Measurements from ENCODE around the gene ASL.
A peak's percentile ranks its signal among the peaks of the same experiment; 100 is the strongest.
"Not testable (repeated sequence)": the region's sequence is repeated elsewhere in the genome, so short reads cannot be mapped to it uniquely, and the experiment has no call there.

ASL gene

DNA sequence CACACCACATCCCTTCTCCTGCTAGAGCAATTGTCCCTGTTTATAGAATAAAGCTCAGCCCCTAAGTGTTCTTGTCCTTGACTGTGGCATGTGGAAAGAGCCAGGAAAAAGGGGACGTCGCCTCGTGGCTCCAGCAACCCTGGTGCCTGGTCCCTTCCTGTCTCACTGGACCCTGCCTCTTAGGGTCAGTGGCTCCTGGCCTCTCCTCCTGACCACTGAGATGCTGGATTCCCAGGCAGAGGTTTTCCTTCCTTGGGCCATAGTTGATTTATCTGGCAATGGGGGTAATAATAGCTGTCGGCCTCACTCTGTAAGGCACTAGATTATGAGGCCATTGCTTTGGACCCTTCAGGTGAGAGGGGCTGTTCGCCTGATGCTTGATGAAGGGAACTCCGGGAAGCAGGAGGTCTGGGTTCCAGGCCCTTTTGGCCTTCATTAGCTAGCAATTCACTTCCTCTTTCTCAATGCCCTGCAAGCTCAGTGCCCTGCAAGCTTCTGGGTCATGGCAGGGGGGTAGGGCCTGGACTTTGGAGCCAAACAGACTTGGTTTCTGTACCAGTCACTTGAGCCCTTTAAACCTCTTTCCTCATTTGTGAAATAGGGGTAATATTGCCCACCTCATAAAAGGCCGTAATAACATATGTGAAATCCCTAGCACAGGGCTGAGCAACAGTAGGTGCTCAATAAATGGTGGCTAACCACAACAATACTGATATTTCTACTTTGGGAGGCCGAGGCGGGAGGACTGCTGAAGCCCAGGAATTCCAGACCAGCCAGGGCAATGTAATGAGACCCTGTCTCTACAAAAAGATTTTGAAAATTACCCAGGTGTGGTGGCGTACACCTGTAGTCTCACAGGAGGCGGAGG lies 1.1 kb downstream of the ASL start:
- DNase-seq (ENCODE audit: low read depth): no peak

DNA sequence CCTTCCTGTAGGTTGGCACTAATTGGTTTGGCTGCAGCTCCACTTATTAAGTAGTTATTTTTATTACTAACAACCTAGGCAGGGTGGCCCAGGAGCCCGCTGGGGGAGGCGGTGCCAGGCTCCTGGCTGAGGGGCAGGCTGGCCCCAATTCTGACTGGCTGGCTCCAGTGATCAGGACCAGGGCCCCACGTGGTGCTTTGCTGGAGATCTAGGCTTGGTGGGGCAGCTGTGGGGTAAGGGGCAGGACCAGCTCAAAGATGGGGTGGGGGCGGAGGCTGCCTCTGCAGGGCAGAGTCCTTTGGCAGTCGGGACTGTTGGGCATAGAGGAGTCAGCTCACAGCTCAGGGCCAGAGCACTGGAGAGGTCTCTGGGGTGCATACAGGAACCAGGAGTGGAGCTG lies 2.4 kb downstream of the ASL start:
- DNase-seq (ENCODE audit: low read depth): no peak

GRCh38 chr7:66082083-66082482 lies 6.5 kb downstream of the ASL start:
- DNase-seq (ENCODE audit: low read depth): no peak

DNA sequence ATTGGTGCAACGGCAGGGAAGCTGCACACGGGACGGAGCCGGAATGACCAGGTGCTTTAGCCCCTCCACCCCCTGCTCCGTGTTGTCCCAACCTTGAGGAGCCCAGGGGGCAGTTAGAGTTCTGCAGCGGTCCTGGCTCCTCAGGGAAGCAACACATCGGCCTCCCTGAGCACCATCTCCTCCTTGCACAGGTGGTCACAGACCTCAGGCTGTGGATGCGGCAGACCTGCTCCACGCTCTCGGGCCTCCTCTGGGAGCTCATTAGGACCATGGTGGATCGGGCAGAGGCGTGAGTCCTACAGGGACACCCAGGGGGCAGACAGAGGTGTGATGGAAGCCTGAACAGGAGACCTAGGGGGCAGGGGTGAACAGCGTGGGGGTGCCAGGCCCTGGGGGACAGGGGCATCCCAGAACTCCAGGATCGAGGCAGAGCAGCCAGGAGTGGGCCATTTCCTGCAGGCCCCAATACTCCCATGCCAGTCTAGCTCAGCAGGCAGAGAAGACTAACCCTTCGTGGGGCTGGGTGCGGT lies 7.3 kb downstream of the ASL start:
- DNase-seq (ENCODE audit: low read depth): no peak

DNA sequence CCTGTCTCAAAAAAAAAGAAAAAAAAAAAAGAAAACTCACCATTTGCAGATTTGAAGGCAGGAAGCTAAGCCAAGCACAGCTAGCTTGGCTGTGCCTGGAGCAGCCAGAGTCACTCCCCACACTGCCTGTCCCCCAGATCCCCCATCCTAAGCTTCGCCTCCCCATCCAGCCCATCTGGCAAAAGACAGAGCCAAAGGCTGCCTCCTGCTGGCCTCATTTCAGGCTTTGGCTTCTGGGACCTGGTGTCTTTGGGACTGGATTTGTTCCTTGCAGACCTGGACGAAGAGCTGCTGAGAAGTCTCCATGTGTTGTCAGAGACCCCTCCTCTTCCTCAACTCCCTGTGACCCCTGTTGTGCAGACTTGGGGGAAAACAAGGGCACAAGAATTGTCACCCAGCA lies 8.1 kb downstream of the ASL start:
- DNase-seq (ENCODE audit: low read depth): no peak

DNA sequence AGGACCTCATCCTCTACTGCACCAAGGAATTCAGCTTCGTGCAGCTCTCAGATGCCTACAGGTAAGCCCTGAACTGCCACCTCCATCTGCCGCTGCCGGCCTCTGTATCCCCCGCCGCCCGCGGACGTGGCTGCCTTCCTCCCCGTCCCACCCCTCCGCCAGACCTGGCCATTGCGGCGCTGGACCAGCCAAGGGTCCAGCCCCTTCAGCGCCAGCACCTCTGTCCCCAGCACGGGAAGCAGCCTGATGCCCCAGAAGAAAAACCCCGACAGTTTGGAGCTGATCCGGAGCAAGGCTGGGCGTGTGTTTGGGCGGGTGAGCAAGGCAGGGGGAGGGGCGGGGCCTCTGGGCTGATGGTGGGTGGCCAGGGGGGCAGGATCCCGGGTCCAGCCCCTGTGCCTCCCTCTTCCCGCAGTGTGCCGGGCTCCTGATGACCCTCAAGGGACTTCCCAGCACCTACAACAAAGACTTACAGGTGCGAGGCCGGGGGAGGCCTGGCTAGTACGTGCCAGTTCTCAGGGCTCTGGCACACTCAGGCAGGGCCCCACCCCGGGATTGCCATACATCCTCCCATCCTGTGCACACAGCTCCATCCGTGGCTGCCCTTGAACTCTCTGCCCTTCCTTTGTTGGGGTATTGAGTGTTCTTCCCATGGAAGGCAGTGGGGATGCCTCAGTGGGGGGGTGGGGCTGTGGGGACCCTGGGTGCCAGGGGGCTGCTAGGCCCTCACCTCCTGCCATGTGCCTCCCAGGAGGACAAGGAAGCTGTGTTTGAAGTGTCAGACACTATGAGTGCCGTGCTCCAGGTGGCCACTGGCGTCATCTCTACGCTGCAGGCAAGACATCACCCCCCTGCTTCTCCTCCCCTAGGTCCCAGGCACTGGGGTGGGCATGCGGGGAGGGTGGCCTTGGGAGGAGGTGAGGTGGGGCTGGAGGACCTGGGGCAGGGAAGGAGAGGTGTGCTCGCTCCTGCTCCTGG lies 13.5 kb downstream of the ASL start:
- DNase-seq (ENCODE audit: low read depth): no peak

GRCh38 chr7:66092654-66093053 lies 17.0 kb downstream of the ASL start:
- no peak for DNase-seq (ENCODE audit: low read depth)

DNA sequence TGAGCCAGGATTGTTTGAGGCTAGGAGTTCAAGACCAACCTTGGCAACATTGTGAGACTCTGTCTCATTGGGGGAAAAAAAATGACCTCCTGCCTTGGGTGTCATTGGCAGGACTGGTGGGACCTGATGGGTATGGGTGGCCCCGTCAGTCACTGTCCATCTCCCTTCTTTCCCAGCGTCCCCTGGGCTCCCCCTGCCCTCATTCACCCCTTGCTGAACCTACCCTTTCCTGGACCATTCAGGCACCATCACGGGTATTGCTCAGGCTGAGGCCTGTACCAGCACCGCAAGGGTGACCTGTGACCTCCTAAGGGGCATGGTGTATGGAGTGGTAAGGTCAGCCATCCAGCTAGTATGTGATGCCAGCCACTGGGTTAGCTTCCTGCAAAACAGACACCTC lies 19.4 kb downstream of the ASL start:
- no peak for DNase-seq (ENCODE audit: low read depth)

GRCh38 chr7:66099232-66099550 lies 23.6 kb downstream of the ASL start:
- DNase-seq (ENCODE audit: low read depth): no peak

- peak; percentile 77 for DNase-seq (ENCODE audit: low read depth)
Observed at GRCh38 chr7:66099551-66100407, 24.2 kb downstream of the ASL start.

DNA sequence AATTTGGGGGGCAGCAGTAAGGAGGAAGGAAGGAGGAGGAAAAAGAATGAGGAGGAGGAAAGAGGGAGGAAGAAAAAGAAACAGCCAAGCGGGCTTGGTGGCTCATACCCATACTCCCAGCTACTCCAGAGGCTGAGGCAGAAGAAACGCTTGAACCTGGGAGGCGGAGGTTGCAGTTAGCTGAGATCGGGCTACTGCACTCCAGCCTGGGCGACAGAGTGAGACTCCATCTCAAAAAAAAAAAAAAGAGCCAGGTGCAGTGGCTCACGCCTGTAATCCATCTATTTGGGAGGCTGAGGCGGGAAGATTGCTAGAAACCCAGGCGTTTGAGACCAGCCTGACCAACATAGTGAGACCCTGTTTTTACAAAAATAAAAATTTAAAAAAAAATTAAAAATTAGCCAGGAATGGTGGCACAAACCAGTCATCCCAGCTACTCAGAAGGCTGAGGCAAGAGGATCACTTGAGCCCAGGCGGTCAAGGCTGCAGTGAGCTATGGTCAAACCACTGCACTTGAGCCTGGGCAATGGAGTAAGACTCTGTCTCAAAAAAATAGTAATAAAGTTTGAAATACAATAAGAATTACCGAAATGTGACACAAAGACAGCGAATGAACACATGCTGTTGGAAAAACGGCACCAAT lies 24.9 kb downstream of the ASL start:
- no peak for DNase-seq (ENCODE audit: low read depth)

DNA sequence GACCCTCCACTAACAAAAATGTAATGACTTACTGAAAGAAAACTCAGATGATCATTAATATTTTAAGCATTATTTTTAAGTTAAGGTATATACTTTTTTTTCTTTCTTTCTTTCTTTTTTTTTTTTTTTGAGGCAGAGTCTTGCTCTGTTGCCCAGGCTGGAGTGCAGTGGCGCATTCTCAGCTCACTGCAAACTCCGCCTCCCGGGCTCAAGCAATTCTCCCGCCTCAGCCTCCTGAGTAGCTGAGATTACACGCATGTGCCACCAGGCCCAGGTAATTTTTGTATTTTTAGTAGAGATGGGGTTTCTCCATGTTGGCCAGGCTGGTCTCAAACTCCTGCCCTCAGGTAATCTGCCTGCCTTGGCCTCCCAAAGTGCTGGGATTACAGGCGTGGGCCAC lies 26.5 kb downstream of the ASL start:
- DNase-seq (ENCODE audit: low read depth): not testable (repeated sequence)

GRCh38 chr7:66103994-66104393 lies 28.4 kb downstream of the ASL start:
- not testable (repeated sequence) for DNase-seq (ENCODE audit: low read depth)

DNA sequence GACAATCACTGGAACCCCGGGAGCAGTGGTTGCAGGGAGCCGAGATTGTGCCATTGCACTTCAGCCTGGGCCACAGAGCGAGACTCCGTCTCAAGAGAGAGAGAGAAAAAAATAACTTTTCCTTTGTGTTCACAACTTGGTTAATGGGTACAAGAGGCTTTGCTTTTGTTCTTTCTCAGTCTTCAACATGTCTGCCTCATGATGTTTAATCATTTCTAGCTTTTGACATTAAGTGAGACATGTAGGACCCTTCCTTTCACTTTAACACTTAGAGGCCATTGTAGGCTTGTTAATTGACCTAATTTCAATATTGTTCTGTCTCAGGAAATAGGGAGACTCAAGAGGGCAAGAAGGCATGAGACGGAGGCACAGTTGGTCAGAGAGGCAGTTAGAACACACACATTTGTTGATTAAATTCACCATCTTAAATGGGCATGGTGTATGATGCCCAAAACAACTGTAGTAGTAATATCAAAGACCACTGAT lies 29.7 kb downstream of the ASL start:
- no peak for DNase-seq (ENCODE audit: low read depth)

GRCh38 chr7:66108410-66108809 lies 32.8 kb downstream of the ASL start:
- not testable (repeated sequence) for DNase-seq (ENCODE audit: low read depth)

DNA sequence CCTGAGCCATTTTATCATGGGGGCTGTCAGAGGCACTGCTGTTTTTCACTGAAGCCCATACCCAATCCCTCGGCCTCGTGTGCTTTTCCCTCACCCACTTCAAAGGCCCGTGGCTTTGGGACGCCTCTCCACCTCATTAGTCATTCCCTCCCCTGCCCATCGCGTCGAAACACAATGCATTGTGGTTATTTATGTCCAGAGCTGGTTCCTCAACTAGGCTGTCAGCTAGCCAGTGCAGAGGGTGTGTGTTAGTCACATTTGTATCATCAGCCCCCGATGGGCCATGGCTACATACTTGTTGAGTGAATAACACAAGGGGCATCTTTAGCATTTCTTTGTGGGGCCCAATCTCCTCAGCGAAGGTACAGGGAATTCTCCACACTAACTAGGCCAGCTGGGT lies 35.2 kb downstream of the ASL start:
- peak; percentile 62 for DNase-seq (ENCODE audit: low read depth)

- DNase-seq (ENCODE audit: low read depth): peak; percentile 51
Observed at GRCh38 chr7:66114743-66115649, 39.4 kb downstream of the ASL start, which contains the start of gene CRCP. Gene CRCP (plus strand): TSS chr7:66114847. CDS start chr7:66114963, 116 bp downstream.

DNA sequence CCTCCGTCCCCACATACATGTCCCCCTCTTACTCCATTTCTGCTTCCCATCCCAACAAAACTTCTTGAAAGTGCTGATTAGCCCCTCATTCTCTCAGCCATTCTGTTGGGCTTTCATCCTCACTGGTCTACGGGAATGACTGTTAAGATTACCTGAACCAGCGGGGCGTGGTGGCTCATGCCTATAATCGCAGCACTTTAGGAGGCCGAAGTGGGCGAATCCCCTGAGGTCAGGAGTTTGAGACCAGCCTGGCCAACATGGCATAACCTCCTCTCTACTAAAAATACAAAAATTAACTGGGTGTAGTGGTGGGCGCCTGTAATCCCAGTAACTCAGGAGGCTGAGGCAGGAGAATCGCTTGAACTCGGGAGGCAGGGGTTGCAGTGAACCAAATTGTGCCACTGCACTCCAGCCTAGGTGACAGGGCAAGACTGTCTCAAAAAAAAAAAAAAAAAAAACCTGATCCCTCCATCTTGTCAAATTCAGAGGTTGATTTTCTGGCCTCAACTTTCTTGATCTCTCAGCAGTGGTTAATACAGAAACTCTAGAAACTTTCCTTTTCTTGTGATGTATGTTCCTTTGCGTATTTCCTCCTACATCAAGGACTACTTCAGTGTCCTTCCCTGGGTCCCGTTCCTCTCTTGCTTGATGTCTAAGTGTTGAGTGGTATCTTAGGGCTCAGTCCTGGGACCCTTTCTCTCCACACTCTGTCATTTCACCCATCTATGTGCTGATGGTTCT lies 41.2 kb downstream of the ASL start:
- not testable (repeated sequence) for DNase-seq (ENCODE audit: low read depth)

- DNase-seq (ENCODE audit: low read depth): no peak
Observed at GRCh38 chr7:66118603-66119002, 43.0 kb downstream of the ASL start.
